Hematopoietic multipotent progenitor cell treated with erythropoietin and hydrocortisone succinate and interleukin-3 and kit ligand, for 15 days (in vitro differentiated cells): ENCODE results near the gene KANSL2.
"Not testable (repeated sequence)": the region's sequence is repeated elsewhere in the genome, so short reads cannot be mapped to it uniquely, and the experiment has no call there.

Experiments used
- DNase-seq: peaks from one replicate; pipeline ENCODE4 v3.0.0-alpha.2; 2015; ENCODE audit warnings: low spot score

The KANSL2 gene

GRCh38 chr12:48682927-48683326 lies 889 bp upstream of the KANSL2 start:
- no peak for DNase-seq

- not testable (repeated sequence) for DNase-seq
Measured at GRCh38 chr12:48682533-48682905, 481 bp upstream of the KANSL2 start.

DNA sequence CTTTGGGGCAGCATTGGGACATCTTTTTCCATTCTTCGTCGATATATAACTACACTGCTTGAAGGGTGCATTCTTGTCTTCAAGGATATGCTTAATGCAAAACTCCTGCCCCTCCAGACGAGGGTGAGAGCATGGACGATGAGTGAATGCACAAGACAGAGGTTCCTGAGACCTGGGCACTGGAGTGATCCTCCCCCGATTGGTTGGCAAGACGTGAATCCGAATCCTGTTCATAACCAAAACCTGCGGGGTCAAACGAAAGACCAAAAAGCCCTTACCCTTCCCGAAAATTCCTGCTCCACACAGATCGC lies 684 bp downstream of the KANSL2 start:
- DNase-seq, result no peak

DNA sequence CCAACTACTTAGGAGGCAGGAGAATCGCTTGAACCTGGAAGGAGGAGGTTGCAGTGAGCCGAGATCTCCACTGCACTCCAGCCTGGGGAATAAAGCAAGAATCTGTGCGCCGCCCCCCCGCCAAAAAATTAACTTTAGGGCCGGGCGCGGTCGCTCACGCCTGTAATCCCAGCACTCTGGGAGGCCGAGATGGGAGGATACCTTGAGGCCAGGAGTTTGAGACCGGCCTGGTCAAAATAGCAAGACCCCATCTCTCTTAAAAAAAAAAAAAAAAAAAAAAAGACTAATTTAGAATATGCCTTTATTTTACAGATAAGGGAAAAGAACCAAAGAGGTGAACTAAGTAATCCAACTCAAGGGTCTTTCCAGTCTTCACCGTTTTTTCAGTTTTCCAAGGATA lies 1.2 kb downstream of the KANSL2 start:
- no peak for DNase-seq

DNA sequence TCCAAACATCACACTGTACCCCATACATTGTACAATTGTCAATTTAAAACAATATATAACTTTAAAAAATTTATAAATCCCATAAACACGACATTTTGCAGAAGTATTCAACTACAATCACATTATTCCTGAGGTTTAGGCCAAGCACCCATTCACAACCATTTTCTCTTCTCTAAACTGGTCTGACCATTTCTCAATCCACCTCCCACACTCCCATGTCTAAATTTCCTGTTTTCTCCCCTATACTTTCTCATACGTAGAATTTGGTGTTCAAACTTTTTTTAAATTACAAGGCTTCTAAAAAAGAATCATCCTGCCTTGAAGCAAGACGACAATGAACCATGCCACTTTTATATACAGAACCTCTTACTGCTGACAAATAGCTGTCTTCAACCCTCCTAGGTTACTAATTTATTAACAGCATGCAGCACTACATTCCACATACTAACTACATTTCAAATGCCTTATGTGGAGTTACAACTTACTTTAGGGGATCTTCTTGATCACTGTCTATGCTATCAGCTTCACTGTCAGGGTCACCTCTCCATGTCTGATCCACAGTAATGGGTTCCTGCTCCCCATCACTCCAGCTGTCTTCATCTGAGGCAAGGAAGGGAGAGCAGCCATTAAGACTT lies 3.4 kb downstream of the KANSL2 start:
- no peak for DNase-seq

GRCh38 chr12:48671231-48671856 lies 10.7 kb downstream of the KANSL2 start:
- no peak for DNase-seq

DNA sequence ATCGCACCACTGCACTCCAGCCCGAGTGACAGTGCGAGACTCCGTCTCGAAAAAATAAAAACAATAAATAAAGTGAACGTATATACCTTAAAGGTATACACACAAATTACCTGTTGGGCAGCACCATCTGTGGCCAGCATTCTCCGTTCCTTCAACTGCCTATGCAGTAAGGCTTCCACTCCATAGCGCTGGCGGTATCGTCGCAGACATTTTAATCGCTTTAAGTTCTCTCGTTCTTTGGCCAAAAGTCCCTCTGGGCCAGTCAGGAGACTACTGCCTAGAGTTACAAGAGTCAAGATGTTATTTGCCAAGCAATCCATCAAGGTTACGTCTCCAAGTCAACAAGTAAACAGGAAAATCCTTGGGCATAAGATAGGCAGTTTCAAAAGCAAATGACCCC lies 13.0 kb downstream of the KANSL2 start:
- no peak for DNase-seq

GRCh38 chr12:48659863-48660262 lies 22.2 kb downstream of the KANSL2 start:
- DNase-seq, result no peak

DNA sequence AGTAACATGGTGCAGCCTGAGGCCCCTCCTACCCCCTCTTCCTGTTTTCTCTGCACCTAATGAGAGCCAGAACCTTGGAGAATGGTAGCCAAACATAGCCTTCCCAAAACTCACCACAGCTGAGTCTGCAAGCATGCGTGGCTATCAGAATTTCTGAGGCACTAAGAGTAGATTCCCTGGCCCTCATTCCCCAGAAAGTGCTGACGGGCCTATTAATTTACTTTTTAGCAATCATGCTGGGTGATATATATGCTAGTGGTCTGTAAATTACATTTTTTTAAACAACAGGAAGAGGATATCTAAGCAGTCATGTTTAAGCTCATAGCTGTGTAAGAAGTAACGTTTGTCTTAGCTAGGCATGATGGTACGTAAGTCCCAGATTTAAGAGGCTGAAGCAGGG lies 30.4 kb downstream of the KANSL2 start:
- DNase-seq, result no peak

- not testable (repeated sequence) for DNase-seq
Measured at GRCh38 chr12:48645354-48645753, 36.7 kb downstream of the KANSL2 start.

DNA sequence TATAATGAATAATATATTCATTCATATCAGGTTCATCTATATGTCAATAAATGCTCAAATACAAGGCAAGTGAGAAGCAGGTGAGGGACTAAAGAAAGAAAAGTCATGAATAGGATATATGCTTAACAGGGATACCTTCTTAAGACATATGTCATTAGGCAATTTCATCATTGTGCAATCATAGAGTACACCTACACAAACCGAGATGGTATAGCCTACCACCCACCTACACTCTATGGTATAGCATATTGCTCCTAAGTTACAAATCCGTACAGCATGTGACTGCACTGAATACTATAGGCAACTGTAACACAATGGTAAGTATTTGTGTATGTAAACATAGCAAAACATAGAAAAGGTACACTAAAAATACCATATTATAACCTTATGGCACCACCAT lies 39.0 kb downstream of the KANSL2 start:
- no peak for DNase-seq

DNA sequence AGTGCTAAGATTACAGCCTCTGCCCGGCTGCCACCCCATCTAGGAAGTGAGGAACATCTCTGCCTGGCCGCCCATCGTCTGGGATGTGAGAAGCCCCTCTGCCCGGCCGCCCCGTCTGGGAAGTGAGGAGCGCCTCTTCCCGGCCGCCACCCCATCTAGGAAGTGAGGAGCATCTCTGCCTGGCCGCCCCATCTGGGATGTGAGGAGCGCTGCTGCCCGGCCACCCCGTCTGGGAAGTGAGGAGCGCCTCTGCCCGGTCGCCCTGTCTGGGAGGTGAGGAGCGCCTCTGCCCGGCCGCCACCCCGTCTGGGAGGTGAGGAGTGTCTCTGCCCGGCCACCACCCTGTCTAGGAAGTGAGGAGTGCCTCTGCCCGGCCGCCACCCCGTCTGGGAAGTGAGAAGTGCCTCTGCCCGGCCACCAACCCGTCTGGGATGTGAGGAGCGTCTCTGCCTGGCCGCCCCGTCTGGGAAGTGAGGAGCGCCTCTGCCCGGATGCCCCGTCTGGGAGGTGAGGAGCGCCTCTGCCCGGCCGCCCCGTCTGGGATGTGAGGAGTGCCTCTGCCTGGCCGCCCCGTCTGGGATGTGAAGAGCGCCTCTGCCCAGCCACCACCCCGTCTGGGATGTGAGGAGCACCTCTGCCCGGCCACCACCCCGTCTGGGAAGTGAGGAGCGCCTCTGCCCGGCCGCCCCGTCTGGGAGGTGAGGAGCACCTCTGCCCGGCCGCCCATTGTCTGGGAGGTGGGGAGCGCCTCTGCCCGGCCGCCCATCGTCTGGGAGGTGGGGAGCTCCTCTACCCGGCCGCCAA lies 40.1 kb downstream of the KANSL2 start:
- not testable (repeated sequence) for DNase-seq

- no peak for DNase-seq
Measured at GRCh38 chr12:48640854-48641253, 41.2 kb downstream of the KANSL2 start.

DNA sequence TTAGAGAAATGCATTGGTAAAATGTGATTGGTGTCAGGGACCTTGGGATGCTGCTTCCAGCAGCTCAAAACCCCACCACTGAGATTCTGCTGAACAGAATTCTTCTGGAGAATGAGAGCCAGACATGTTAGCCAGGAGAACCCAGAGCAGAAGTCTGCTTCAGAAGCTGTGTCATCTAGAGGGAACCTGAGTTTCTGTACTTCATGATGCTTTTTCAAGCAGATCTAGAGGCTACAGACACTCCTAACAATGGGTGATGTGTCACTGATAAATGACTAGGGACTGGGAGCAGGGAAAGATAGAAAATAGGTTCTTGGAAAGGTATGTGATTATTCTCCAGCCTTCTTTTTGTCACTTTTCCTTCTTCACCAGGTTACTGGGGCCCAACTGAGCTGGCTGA lies 41.6 kb downstream of the KANSL2 start:
- DNase-seq, result no peak

- no peak for DNase-seq
Measured at GRCh38 chr12:48631071-48631470, 51.0 kb downstream of the KANSL2 start.

GRCh38 chr12:48630346-48630745 lies 51.7 kb downstream of the KANSL2 start:
- DNase-seq, result no peak

DNA sequence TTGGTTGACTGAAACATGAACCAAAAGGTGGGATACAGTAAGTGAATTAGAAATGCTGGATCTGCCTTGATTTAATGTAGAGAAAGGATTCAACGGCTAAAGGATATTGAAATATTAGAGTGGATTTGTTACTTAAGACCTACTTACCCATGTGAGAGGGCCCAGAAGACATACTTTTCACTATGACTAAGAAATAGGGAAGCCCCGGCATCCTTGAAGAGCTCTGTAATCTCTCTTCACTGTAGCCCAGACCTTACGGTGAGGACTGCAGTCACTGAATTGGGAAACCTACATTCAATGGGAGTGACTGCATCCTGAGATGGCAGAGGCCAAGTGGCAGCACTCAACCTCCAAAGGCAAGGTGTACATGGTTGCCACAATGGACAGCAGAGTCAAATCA lies 52.5 kb downstream of the KANSL2 start:
- no peak for DNase-seq

- DNase-seq, result no peak
Measured at GRCh38 chr12:48627556-48627955, 54.5 kb downstream of the KANSL2 start.

- not testable (repeated sequence) for DNase-seq
Measured at GRCh38 chr12:48622997-48623396, 59.0 kb downstream of the KANSL2 start.

GRCh38 chr12:48618541-48618940 lies 63.5 kb downstream of the KANSL2 start:
- peak; percentile 67 for DNase-seq

DNA sequence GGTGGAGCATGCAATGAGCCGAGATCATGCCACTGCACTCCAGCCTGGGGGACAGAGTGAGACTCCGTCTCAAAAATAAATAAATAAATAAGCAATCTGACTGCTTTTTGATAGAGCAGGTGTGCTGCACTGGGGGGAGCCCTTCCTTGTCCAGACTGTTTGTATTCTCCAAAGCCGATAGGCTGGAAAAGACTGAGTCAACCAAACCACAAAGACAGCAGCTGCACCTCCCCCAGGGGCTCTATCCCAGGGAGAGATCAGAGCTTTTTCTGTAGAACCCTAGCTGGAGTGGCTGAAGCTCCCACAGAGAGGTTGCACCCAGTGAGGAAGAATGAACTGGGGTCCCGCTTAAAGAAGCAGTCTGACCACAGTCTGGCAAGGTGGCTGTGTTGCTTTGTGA lies 66.4 kb downstream of the KANSL2 start:
- no peak for DNase-seq

DNA sequence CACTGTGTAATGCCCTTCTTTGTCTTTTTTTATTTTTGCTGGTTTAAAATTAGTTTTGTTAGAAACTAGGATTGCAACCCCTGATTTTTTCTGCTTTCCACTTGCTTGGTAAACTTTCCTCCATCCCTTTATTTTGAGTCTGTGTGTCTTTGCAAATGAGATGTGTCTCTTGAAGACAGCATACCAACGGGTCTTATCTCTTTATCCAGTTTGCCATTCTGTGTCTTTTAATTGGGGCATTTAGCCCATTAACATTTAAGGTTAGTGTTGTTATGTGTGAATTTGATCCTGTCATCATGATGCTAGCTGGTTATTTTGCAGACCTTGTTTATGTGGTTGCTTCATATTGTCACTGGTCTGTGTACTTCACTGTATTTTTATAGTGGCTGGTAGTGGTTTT lies 68.7 kb downstream of the KANSL2 start:
- no peak for DNase-seq
